Motor neuron (in vitro differentiated cells): Measurements from ENCODE around the gene LARGE1. TPM values are rescaled to one million over a fixed set of nuclear protein-coding genes. Genes with fewer than 3 reads are reported as not detected.

Experiments used
- ATAC-seq, 8 experiments: fragments of 200-7000 bp; cut with Tn5 transposase; replicated peaks in 6 of 8; 2 replicates each; pipeline ENCODE4 v1.8.0; 2021; ENCODE audit warnings: mild to moderate bottlenecking in 8 of 8, moderate library complexity in 8 of 8
- H3K27ac ChIP-seq, 2 donors: fragments of 250-450 bp; sonication (Bioruptor Pico); 2 replicates each; pipeline ENCODE4 v1.9.0; 2021; ENCODE audit warnings: antibody characterized with exemption in 2 of 2, mild to moderate bottlenecking in 2 of 2, moderate library complexity in 1 of 2
- H3K4me1 ChIP-seq, 2 donors: fragments of 250-450 bp; sonication (Bioruptor Pico); replicated peaks in 1 of 2; 2 replicates each; pipeline ENCODE4 v1.6.1; 2021; ENCODE audit warnings: antibody characterized with exemption in 2 of 2, mild to moderate bottlenecking in 2 of 2, moderate library complexity in 1 of 2
- H3K4me3 ChIP-seq, 5 donors: fragments of 250-450 bp; sonication (Bioruptor Pico); 2 replicates each; pipeline ENCODE4 v1.9.0; 2021; ENCODE audit warnings: antibody characterized with exemption in 5 of 5, mild to moderate bottlenecking in 5 of 5, moderate library complexity in 4 of 5
- WGBS, 10 experiments: fragments of 450-650 bp; shearing (Covaris generic); methylation state at CpG; one replicate each; pipeline ENCODE4 v1.0.0; 2022; 5-methylcytosine and 5-hydroxymethylcytosine counted together
- in situ Hi-C, 9 experiments: fragments of 400-800 bp; cut with MboI; loops; one replicate each; pipeline ENCODE4 v1.15.0; 2021; ENCODE audit warnings: low sequenced_read_pairs in 9 of 9, low pct_unique_long_range_greater_than_20kb in 2 of 9; ENCODE audit not compliant: unreplicated experiment in 9 of 9
- total RNA-seq, 8 experiments: library from RNA; unstranded; fragments of 300-600 nt; gene quantifications; 2 replicates each; pipeline versions ENCODE4 v1.2.3 to v1.2.4, GENCODE V29; 2022

Gene LARGE1
- total RNA-seq, 8 experiments from 2014 or later: 1.7 to 36.1 (median 20.6) TPM

- H3K27ac ChIP-seq: no peak overlapping the region
- in situ Hi-C loops: no loop called here
- H3K4me1 ChIP-seq: no peaks in the 10 kb centered on the region
- H3K4me3 ChIP-seq: no peak overlapping the region
- peak in 5 of 8 experiments; percentile 19 to 86 (median 78) for ATAC-seq
- 18 to 100% (median 84%) methylated on average over 1 to 6 of the region's 6 CpGs; no CpG with 5 or more reads in 2 of the 10 experiments for WGBS, 10 experiments
Observed at GRCh38 chr22:33271390-33272161, 648.7 kb downstream of the LARGE1 start.

DNA sequence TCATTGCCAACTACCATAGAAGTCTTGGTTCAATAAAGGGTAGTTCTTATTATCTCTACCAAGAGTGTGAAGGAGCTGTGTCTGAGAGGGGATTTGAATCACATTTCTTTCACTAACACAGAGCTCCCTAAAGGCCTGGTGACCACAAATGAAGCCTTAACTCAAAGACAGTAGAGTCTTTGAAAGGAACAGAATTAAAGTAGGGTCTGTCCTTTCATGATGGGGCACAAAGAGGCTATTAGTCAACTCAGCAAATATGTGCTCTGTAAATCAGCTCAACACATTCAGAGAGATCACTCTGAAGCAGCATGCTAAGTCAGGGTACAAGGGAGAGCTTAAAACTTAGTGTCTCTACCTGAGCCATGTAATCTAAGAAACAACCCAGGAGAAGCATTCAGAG is 649.7 kb downstream of the LARGE1 start:
- H3K4me3 ChIP-seq: no peak overlapping the region
- H3K27ac ChIP-seq: no peak overlapping the region
- no peaks in the 10 kb centered on the region for H3K4me1 ChIP-seq
- in situ Hi-C loops: no loop called here
- ATAC-seq: peak in 1 of 8 experiments; percentile 27

- Histone ChIP-seq H3K4me3 (no peak overlapping the region), H3K4me1 (peaks cover 6 to 12% of the 10 kb centered on the region in 2 donors), H3K27ac (no peak overlapping the region)
- ATAC-seq: peak in 1 of 8 experiments; percentile 79
- in situ Hi-C loops: no loop called here
- 61 to 100% (median 82%) methylated on average over 1 to 4 of the region's 4 CpGs; no CpG with 5 or more reads in 3 of the 10 experiments for WGBS, 10 experiments
Observed at GRCh38 chr22:33261699-33262098, 658.6 kb downstream of the LARGE1 start.

DNA sequence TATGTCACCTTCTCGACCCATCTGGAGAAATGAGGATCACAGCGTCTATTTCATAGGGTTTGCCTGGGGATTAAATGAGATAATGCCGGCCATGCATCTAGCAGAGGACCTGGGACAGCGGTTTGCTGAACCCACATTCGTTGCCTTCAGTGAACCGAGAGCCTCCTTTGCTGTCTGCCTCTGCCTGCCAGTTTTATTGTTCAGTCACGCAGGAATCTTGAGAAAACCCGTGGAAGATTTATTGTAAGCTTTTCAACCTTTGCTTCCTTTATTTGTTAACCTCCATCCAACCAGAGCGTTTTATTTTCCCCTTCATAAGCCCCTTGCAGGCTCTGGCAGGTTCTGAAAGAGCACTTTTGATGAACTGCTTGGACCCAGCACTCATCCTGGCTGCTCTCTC is 659.8 kb downstream of the LARGE1 start:
- ATAC-seq: peak in 3 of 8 experiments; percentile 35 to 51 (median 50)
- Histone ChIP-seq H3K4me3 (no peak overlapping the region), H3K4me1 (peaks cover 6 to 17% of the 10 kb centered on the region in 2 donors), H3K27ac (no peak overlapping the region)
- WGBS, 10 experiments: 7 to 59% (median 33%) methylated on average over 2 to 8 of the region's 9 CpGs; no CpG with 5 or more reads in 2 of the 10 experiments
- in situ Hi-C loops: no loop called here

DNA sequence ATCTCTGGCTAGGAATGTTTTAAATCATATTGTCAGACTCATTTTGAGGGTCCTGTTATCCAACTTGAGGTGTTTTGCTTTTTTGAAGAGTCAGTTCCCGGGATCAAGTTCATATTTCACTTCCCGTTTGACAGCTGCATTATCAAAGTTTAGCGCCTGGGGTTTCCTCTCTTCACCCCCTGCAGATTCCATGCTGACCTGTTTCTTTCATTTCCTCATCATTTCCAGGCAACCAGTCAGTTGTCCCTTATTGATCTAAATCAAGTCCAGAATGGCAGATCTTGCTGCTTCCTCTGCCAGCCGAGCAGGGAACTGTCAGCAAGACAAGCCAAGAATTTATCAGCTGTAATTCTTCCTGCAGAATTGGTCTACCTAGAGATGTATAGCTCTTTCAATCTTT is 664.5 kb downstream of the LARGE1 start:
- no peak for ATAC-seq
- H3K4me3 ChIP-seq: no peak overlapping the region
- H3K27ac ChIP-seq: no peak overlapping the region
- 4 to 42% (median 19%) methylated on average over 2 to 4 of the region's 4 CpGs; no CpG with 5 or more reads in 2 of the 10 experiments for WGBS, 10 experiments
- in situ Hi-C loops: no loop called here
- peaks cover 6 to 22% of the 10 kb centered on the region in 2 donors for H3K4me1 ChIP-seq

GRCh38 chr22:33248948-33249347 is 671.3 kb downstream of the LARGE1 start:
- no peak overlapping the region for H3K4me3 ChIP-seq
- WGBS, 10 experiments: 0 to 100% (median 40%) methylated on average over 1 to 2 of the region's 2 CpGs; no CpG with 5 or more reads in 1 of the 10 experiments
- in situ Hi-C loops: no loop called here
- ATAC-seq: no peak
- H3K4me1 ChIP-seq: peaks cover 0 to 8% of the 10 kb centered on the region in 2 donors
- H3K27ac ChIP-seq: no peak overlapping the region

DNA sequence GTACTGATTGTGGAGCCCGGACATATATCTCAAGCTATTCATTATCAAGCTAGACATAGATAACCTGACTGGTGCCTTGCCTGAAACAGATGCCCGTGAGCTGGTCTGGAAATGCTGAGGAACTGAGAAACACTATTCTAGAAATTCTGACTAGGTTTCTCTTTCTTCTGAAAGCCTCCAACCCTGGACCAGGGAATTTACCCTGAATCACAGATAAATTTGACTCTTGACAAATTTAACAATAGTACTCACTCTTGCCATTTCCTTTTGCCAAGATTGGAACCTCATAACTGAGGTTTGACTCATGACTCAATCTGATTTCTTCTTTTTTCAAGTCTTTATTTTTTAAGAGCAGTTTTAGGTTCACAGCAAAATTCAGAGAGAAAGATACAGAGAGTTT is 672.5 kb downstream of the LARGE1 start:
- Histone ChIP-seq H3K4me1 (peaks cover 0 to 8% of the 10 kb centered on the region in 2 donors), H3K4me3 (no peak overlapping the region), H3K27ac (no peak overlapping the region)
- ATAC-seq: no peak
- in situ Hi-C loops: no loop called here
- 0 to 100% (median 83%) methylated on average over 1 to 2 of the region's 2 CpGs; no CpG with 5 or more reads in 3 of the 10 experiments for WGBS, 10 experiments

DNA sequence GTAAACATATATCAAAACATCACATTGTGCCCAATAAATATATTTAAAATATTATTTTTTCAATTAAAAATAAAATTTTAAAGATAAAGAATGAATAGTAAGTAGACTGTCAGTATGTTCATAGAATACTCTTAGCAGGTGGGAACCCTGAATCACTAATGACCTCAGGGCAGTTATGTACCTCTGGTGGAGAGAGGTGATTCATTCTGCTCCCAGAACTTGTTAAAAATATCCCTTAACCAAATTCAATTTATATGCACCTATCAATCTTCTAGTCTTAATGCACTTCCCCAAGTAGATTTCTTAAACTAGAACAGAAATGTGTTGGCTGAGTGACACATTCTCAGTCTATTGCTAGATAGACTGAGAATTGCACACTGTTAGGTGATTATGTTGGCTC is 678.2 kb downstream of the LARGE1 start:
- in situ Hi-C loops: no loop called here
- H3K4me1 ChIP-seq: no peaks in the 10 kb centered on the region
- peak in 1 of 8 experiments; percentile 17 for ATAC-seq
- H3K4me3 ChIP-seq: no peak overlapping the region
- no peak overlapping the region for H3K27ac ChIP-seq

GRCh38 chr22:33240888-33241475 is 679.3 kb downstream of the LARGE1 start:
- H3K4me3 ChIP-seq: no peak overlapping the region
- ATAC-seq: peak in 2 of 8 experiments; percentile 99
- H3K4me1 ChIP-seq: no peaks in the 10 kb centered on the region
- in situ Hi-C loops: no loop called here
- no peak overlapping the region for H3K27ac ChIP-seq
- WGBS, 10 experiments: 0 to 100% (median 23%) methylated on average over 1 to 2 of the region's 3 CpGs; no CpG with 5 or more reads in 4 of the 10 experiments

DNA sequence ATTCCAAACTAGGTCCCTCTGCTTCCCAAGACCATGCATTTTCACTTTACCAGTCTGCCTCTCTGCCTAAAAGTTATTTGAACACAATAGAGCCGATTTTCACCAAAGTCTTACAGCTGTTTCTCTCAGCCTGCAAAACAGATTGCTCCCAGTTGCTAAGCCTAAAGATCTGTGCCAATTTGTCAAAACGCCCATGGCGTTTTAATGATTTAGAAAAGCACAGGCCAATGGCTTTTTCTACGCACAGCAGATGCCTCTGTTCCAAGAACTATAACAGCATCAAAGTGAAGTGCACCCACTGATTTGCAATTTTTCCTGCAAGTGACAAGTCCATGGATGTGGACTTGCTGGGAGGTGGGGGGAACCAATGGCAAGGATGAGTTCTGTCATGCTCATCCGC is 688.2 kb downstream of the LARGE1 start:
- ATAC-seq: no peak
- H3K27ac ChIP-seq: no peak overlapping the region
- no peak overlapping the region for H3K4me3 ChIP-seq
- no peaks in the 10 kb centered on the region for H3K4me1 ChIP-seq
- in situ Hi-C loops: no loop called here
- WGBS, 10 experiments: 0 to 100% (median 61%) methylated on average over 1 to 5 of the region's 5 CpGs; no CpG with 5 or more reads in 2 of the 10 experiments

DNA sequence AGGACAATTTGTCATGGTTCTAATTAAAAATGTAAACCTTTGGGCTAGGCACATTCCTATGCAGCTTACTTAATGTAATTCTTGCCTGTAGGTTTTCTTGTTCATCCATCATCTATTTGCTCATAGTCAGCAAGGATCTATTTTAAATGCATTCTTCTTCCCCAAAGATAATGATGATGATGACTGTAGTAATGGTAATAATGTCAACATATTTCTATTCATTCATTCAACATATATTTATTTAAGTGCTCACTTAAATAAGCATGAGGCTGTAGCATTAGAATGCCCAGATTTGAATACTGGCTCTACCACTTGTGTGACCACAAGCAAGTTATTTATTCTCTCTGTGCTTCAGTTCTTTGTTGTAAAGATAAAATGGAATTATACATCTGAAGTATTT is 692.5 kb downstream of the LARGE1 start:
- H3K4me1 ChIP-seq: no peaks in the 10 kb centered on the region
- H3K27ac ChIP-seq: no peak overlapping the region
- ATAC-seq: peak in 2 of 8 experiments; percentile 23 to 65
- in situ Hi-C loops: no loop called here
- no peak overlapping the region for H3K4me3 ChIP-seq

DNA sequence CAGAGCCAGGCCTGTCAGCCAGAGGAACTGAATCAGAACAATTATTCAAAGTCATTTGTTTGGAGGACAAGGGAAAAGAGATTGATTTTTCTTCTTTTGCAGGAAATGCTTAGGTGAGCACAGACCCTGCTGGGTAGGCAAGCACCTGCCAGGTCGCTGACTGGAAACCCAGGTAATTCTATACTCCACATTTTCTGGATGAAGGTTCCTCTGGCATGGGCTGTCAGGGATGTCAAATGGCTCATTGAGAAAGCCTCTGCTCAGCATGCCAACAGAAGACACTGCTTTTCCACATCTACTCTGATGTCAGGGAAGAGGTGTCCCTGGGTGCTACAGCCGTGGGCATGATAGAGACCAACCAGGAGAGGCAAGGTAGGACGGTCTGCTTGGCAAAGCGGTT is 695.4 kb downstream of the LARGE1 start:
- Histone ChIP-seq H3K4me1 (peaks cover under 1 to 20% of the 10 kb centered on the region in 2 donors), H3K27ac (no peak overlapping the region), H3K4me3 (no peak overlapping the region)
- no peak for ATAC-seq
- in situ Hi-C loops: loop anchor here in 3 of 9 experiments (25.0 kb wide), 1 partner anchor 213 kb away; no protein-coding TSS in a partner anchor
- 60 to 100% (median 91%) methylated on average over 1 to 3 of the region's 4 CpGs; no CpG with 5 or more reads in 2 of the 10 experiments for WGBS, 10 experiments
